Stimulated activated naive CD8-positive, alpha-beta T cell treated with anti-CD3 and anti-CD28 coated beads, Interleukin-15, amount 100 ng/mL, for 72 hours (primary cell): ENCODE measurements around the gene UBE2L3.
A peak's percentile ranks its signal among the peaks of the same experiment; 100 is the strongest.
"Not testable (repeated sequence)": the region's sequence is repeated elsewhere in the genome, so short reads cannot be mapped to it uniquely, and the experiment has no call there.

Source experiments
- ATAC-seq: fragments of 150-1000 bp; cut with Tn5 transposase; 2 replicates; pipeline ENCODE4 v1.10.0; 2021; ENCODE audit warnings: mild to moderate bottlenecking, moderate library complexity
- DNase-seq, 2 donors: peaks; one replicate each; pipeline ENCODE4 v3.0.0; 2021 to 2022
- H3K27ac Mint-ChIP-seq, 2 donors: one replicate each; pipeline ENCODE4 v1.8.0; 2022; ENCODE audit warnings: mild to moderate bottlenecking in 2 of 2, mixed read lengths in 2 of 2, moderate library complexity in 2 of 2
- H3K27me3 Mint-ChIP-seq: one replicate; pipeline ENCODE4 v1.8.0; 2022; ENCODE audit warnings: mixed read lengths
- H3K4me1 Mint-ChIP-seq: one replicate; pipeline ENCODE4 v1.8.0; 2022; ENCODE audit warnings: mild to moderate bottlenecking, mixed read lengths
- H3K4me3 Mint-ChIP-seq, 2 donors: one replicate each; pipeline ENCODE4 v1.8.0; 2022; ENCODE audit warnings: mild to moderate bottlenecking in 2 of 2, mixed read lengths in 2 of 2, moderate library complexity in 1 of 2
- H3K9me3 Mint-ChIP-seq, 2 donors: one replicate each; pipeline ENCODE4 v1.8.0; 2022; ENCODE audit warnings: mixed read lengths in 2 of 2

Gene UBE2L3

DNA sequence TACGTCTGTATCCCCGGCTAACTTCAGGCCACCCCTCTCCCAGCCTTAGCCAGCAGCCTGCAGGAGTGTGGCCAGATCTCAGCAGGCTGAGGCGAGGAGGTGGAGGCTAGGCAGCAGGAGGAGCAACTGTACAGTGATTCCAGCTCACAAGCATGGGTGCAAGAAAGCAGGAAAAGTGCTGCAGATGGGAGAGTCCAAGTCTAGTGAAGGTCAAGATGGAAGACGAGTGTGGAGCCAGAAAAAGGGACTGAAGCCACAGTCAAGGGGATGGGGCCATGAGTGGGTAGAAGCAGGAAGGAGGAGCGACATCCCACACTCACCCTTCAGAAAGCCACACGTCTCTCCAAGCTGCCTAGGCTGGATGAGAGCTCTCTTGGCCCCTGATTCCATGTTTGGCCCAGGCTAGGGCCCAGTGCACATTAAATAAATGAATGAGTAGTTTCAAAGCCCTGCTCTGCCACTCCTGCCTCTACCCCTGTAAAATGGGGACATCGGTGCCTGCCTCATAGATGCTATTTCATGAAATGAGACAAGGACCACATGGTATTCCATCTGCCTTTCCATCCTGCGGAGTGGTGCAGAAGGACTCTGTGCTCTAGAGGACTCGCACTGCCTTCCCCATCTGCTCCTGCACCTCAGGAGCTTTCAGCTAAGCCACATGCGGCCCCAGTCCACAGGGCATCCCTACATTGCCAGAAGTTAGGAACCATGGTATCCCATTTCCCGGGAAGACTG, 59.4 kb downstream of the UBE2L3 start:
- peaks cover 84% of the 10 kb centered on the region for H3K4me1 Mint-ChIP-seq
- H3K27me3 Mint-ChIP-seq: no peaks in the 10 kb centered on the region
- peak overlapping the region; percentile 68 to 95 for H3K27ac Mint-ChIP-seq
- H3K9me3 Mint-ChIP-seq: no peaks in the 10 kb centered on the region
- peak overlapping the region; percentile 48 to 96 for H3K4me3 Mint-ChIP-seq
- DNase-seq (no peak), ATAC-seq (no peak)

- Mint-ChIP-seq H3K27ac (peak overlapping the region; percentile 98), H3K4me1 (peaks cover 76% of the 10 kb centered on the region), H3K27me3 (no peaks in the 10 kb centered on the region), H3K4me3 (peak overlapping the region; percentile 85 to 96), H3K9me3 (no peaks in the 10 kb centered on the region)
- ATAC-seq (peak; percentile 22), DNase-seq (no peak)
Observed at GRCh38 chr22:21628386-21629254, 61.1 kb downstream of the UBE2L3 start.

GRCh38 chr22:21629255-21630149, 62.0 kb downstream of the UBE2L3 start, which contains the start of gene YDJC:
YDJC (minus strand) TSS chr22:21630022; CDS start chr22:21630014, 8 bp downstream.
- H3K27ac Mint-ChIP-seq: peak within 1 kb of the TSS; percentile 98
- DNase-seq (peak; percentile 94), ATAC-seq (peak; percentile 90)
- no peaks in the 10 kb centered on the region for H3K27me3 Mint-ChIP-seq
- peaks cover 70% of the 10 kb centered on the region for H3K4me1 Mint-ChIP-seq
- no peaks in the 10 kb centered on the region for H3K9me3 Mint-ChIP-seq
- H3K4me3 Mint-ChIP-seq: peak within 1 kb of the TSS; percentile 85 to 96

- Mint-ChIP-seq H3K27ac (no peak overlapping the region), H3K9me3 (no peaks in the 10 kb centered on the region), H3K4me1 (peaks cover 55% of the 10 kb centered on the region), H3K4me3 (peak overlapping the region in 1 of 2 donors; percentile 74), H3K27me3 (no peaks in the 10 kb centered on the region)
- DNase-seq: no peak
- no peak for ATAC-seq
Observed at GRCh38 chr22:21631025-21631424, 63.5 kb downstream of the UBE2L3 start.

- peaks cover 41% of the 10 kb centered on the region for H3K4me1 Mint-ChIP-seq
- H3K4me3 Mint-ChIP-seq: peak within 1 kb of the TSS in 1 of 2 donors; percentile 8
- ATAC-seq (no peak), DNase-seq (peak in 1 of 2 donors; percentile 46)
- no peaks in the 10 kb centered on the region for H3K27me3 Mint-ChIP-seq
- H3K9me3 Mint-ChIP-seq: no peaks in the 10 kb centered on the region
- H3K27ac Mint-ChIP-seq: peak within 1 kb of the TSS in 1 of 2 donors; percentile 23
Observed at GRCh38 chr22:21632237-21632895, 64.9 kb downstream of the UBE2L3 start, which contains the start of gene CCDC116. CCDC116 (plus strand) TSS chr22:21632760; CDS start chr22:21633182, 422 bp downstream.

- Mint-ChIP-seq H3K4me3 (no peak overlapping the region), H3K27me3 (no peaks in the 10 kb centered on the region), H3K27ac (no peak overlapping the region), H3K4me1 (peaks cover 36% of the 10 kb centered on the region), H3K9me3 (no peaks in the 10 kb centered on the region)
- DNase-seq (no peak), ATAC-seq (no peak)
Observed at GRCh38 chr22:21632931-21633330, 65.4 kb downstream of the UBE2L3 start.

DNA sequence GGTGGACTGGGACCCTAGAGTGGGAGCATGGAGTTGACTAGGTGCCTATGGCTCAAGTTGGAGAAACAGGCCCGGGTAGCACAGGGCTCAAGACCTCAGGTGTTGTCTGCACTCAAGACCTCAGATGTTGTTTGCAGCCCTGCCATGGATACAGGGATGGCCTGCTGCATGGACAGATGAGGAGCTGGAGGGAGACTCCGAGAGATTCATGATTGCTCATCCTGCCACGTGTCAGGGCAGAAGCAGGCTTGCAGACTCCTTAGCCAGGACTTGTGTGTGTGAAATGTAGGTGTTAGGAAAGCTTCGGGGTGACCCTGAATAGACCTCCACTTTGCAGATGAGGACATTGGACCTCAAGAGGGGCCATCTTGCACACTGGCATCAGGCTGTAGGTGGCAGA, 66.0 kb downstream of the UBE2L3 start:
- ATAC-seq (no peak), DNase-seq (no peak)
- H3K4me3 Mint-ChIP-seq: no peak overlapping the region
- H3K9me3 Mint-ChIP-seq: no peaks in the 10 kb centered on the region
- peaks cover 30% of the 10 kb centered on the region for H3K4me1 Mint-ChIP-seq
- H3K27ac Mint-ChIP-seq: no peak overlapping the region
- H3K27me3 Mint-ChIP-seq: no peaks in the 10 kb centered on the region

DNA sequence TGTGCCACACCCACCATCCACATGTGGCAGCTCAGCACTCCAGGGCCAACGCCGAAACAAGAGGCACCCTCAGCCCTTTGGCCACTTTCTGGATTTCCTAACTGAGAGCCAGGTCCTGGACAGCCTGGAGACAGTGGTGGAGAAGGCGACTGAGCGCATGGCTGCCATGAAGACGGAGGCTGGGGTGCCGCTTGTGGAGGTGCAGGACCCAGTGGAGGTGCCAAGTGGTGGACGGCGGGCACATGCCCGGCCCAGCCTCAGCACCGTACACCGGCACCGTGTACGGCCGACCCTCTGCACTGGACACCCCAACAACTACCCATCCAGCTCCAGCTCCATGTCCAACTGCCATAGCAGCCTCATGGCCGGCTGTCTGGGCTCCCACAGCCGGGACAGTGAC, 66.6 kb downstream of the UBE2L3 start:
- Mint-ChIP-seq H3K27ac (no peak overlapping the region), H3K4me3 (no peak overlapping the region), H3K9me3 (no peaks in the 10 kb centered on the region), H3K27me3 (no peaks in the 10 kb centered on the region), H3K4me1 (peaks cover 26% of the 10 kb centered on the region)
- ATAC-seq (no peak), DNase-seq (no peak)

DNA sequence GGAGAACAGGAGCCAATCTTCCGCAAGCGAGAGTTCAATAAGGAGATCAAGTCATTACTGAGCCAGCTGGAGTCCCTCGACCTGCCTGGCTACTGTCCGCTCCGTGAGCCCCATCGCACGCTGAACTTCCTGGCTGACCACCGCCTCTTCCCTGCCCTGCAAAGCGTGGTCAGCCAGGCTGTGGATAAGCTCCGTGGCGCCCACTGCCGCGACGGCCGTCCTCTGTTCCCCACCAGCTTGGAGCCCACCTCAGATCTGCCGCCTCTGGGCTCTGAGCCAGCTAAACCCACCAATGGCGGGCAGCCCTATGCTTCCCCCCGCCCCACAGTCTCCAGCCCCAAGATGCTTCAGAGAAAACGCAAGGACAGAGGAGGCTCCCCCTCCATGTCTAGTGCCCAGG, 67.3 kb downstream of the UBE2L3 start:
- H3K27ac Mint-ChIP-seq: no peak overlapping the region
- H3K9me3 Mint-ChIP-seq: no peaks in the 10 kb centered on the region
- DNase-seq: no peak
- H3K4me3 Mint-ChIP-seq: no peak overlapping the region
- no peaks in the 10 kb centered on the region for H3K27me3 Mint-ChIP-seq
- no peak for ATAC-seq
- peaks cover 23% of the 10 kb centered on the region for H3K4me1 Mint-ChIP-seq

DNA sequence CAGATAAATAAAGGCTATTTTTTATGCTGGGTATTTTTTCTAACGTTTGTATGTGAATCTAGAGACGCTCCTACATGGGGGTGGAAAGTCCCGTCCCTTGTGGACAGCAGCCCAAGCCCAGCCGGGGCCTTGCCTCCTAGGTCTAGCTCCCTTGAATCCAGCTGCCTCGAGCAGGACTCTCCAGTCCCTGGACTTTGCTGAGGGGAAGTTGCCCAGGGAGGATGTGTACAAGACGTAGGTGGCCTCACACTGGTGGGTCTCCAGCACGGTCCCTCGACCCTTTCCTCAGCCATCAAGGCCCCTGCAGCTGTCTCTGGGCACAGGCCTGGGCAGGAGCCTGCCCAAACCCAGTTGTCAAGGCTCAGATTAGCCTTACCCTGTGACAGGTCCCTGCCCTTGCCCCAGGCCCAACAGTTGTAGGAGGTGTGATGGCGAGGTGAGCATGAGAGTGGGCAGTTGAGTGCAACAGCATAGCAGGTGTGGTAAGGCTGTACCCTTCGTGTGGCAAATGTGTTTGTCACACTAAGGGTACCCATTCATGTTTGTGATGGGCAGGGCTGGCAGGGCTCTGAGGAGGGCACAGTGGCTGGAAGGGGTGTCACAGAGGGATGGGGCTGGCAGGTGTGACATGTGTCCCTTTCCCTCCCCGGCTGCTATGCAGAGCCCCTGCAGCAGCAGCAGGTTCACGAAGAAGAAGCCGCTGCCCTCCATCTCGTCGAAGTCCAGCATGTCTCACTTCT, 68.4 kb downstream of the UBE2L3 start:
- Mint-ChIP-seq H3K27me3 (peaks cover 7% of the 10 kb centered on the region), H3K9me3 (no peaks in the 10 kb centered on the region), H3K4me1 (peaks cover 23% of the 10 kb centered on the region), H3K4me3 (no peak overlapping the region), H3K27ac (peak overlapping the region in 1 of 2 donors; percentile 33)
- no peak for ATAC-seq
- no peak for DNase-seq

GRCh38 chr22:21636629-21637218, 69.2 kb downstream of the UBE2L3 start:
- DNase-seq (no peak), ATAC-seq (no peak)
- H3K9me3 Mint-ChIP-seq: no peaks in the 10 kb centered on the region
- H3K4me1 Mint-ChIP-seq: peaks cover 23% of the 10 kb centered on the region
- peaks cover 11% of the 10 kb centered on the region for H3K27me3 Mint-ChIP-seq
- no peak overlapping the region for H3K4me3 Mint-ChIP-seq
- H3K27ac Mint-ChIP-seq: no peak overlapping the region

DNA sequence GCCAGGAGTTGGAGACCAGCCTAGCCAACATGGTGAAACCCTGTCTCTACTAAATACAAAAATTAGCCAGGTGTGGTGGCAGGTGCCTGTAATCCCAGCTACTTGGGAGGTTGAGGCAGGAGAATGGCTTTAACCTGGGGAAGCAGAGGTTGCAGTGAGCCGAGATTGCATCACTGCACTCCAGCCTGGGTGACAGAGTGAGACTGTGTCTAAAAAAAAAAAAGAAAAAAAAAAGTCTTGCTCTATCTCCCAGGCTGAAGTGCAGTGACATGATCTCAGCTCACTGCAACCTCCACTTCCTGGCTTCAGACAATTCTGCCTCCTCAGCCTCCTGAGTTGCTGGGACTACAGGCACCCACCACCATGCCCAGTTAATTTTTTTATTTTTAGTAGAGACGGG, 69.9 kb downstream of the UBE2L3 start:
- H3K4me1 Mint-ChIP-seq: peaks cover 24% of the 10 kb centered on the region
- not testable (repeated sequence) for ATAC-seq, DNase-seq, H3K9me3 Mint-ChIP-seq, H3K27ac Mint-ChIP-seq, H3K4me3 Mint-ChIP-seq
- H3K27me3 Mint-ChIP-seq: peaks cover 11% of the 10 kb centered on the region

DNA sequence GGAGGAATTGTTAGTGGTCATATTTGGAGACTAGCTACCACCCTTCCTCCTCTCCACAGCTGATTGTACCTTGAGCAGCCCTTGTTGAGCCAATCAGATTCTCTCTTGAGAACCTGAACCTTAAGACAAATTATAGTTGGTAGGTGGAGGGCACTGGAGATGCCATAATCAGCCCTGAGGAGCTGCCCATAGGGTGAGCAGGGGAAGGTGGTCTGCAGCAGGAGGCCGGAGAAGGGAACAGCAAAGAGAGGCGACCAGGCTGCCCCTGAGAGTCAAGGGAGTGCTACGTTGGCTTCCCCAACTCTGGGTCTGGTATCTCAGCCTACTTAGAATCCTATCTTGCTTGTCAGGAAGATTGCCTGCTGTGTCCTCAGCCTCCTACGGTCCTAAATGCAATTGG, 71.8 kb downstream of the UBE2L3 start:
- DNase-seq: no peak
- no peak overlapping the region for H3K4me3 Mint-ChIP-seq
- H3K27ac Mint-ChIP-seq: no peak overlapping the region
- H3K27me3 Mint-ChIP-seq: peaks cover 11% of the 10 kb centered on the region
- no peak for ATAC-seq
- peaks cover 37% of the 10 kb centered on the region for H3K4me1 Mint-ChIP-seq
- no peaks in the 10 kb centered on the region for H3K9me3 Mint-ChIP-seq

GRCh38 chr22:21640810-21641209, 73.3 kb downstream of the UBE2L3 start:
- DNase-seq: no peak
- no peak overlapping the region for H3K27ac Mint-ChIP-seq

More at GRCh38 chr22:21640810-21641209, 73.3 kb downstream of the UBE2L3 start:
- H3K27me3 Mint-ChIP-seq: peaks cover 11% of the 10 kb centered on the region
- H3K9me3 Mint-ChIP-seq: no peaks in the 10 kb centered on the region
- peaks cover 37% of the 10 kb centered on the region for H3K4me1 Mint-ChIP-seq
- H3K4me3 Mint-ChIP-seq: peak overlapping the region; percentile 73 to 93
- no peak for ATAC-seq
